IPS DF 4.7 (cell line): ENCODE measurements around the gene STAU1.
"Not testable (repeated sequence)": the region's sequence is repeated elsewhere in the genome, so short reads cannot be mapped to it uniquely, and the experiment has no call there.

Experiments
- DNase-seq: peaks from one replicate; pipeline ENCODE4 v3.0.0-alpha.2; 2013; ENCODE audit warnings: low spot score; ENCODE audit errors: extremely low read depth

The STAU1 gene

DNA sequence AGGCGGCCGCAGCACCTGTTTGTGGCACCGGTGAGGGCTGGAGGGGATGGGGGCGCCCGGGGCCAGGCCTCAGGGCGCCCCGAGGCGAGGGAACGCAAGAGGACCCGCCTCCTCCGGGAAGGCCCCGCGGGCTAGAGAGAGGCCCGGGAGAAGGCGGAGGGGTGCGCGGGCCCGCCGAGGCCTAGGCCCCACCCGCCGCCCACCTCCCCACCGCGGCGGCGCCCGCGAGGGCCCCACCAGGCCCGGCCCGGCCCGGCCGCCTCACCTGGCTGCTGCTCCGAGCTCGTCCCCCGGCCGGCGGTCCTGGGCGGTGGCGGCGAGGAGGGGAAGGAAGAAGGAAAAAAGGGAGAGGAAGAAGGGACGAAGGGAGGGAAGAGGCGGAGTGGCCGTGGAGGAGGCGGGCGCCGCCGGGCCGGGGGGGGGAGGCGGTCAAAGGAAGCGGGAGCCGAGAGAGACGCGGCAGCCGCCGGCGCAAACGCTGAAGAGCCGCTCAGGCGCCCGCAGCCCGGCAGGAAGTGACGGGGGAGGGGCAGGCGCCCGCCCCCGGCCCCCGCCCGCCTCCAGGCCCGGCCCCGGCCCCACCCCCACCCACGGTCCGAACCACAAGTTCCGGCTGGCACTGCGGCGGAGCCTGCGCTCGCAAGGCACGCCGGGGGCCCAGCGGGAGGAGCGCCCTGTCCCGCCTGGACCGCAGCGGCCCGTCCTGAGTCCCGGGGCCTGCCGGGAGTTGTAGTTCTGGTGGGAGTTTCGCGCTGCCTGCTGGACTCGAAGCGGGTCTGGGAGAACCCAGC lies at the start of gene STAU1:
Gene STAU1, minus strand, starts transcription at position 484 of the 791 bp plus-strand sequence. CDS start 22,133 bp downstream, outside the sequence.
- peak; percentile 62 for DNase-seq

GRCh38 chr20:49237531-49237930 lies 49.4 kb upstream of the STAU1 start:
- DNase-seq: no peak

GRCh38 chr20:49236301-49236700 lies 48.2 kb upstream of the STAU1 start:
- DNase-seq: no peak

GRCh38 chr20:49234831-49235230 lies 46.7 kb upstream of the STAU1 start:
- DNase-seq: no peak

DNA sequence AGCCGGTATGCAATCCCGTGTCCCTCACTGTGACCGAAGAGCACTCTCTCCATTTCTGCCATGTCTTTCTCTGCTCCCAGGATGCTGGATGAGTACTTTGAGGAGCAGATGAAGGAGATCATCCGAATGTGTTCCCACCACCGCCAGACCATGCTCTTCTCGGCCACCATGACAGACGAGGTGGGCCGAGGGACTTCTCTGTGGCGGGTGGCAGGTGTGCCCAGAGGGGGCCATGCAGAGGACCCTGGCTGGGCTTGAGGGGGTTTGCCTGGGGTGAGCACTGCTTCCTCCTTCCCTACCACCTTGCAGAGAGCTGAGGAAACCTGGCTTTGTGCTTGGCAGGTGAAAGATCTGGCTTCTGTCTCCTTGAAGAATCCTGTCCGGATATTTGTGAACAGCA lies 45.1 kb upstream of the STAU1 start:
- DNase-seq: no peak

GRCh38 chr20:49231471-49231870 lies 43.3 kb upstream of the STAU1 start:
- DNase-seq: no peak

- no peak for DNase-seq
Observed at GRCh38 chr20:49230561-49231133, 42.5 kb upstream of the STAU1 start.

DNA sequence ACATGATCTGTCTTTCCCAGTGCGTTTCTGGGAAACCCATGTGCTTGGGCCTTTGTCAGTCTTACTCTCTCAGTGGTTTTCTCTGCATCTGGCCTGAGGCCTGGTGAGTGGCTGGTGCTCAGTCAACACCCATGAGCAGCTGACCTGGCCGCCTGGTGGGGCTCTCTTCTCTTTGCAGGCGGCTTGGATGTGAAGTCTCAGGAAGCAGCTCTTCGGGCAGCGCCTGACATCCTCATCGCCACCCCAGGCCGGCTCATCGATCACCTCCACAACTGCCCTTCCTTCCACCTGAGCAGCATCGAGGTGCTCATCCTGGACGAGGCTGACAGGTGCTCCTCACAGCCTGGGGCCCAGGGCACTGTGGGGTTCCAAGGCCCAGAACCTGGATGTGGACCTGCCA lies 41.9 kb upstream of the STAU1 start:
- no peak for DNase-seq

GRCh38 chr20:49229381-49229780 lies 41.2 kb upstream of the STAU1 start:
- no peak for DNase-seq

DNA sequence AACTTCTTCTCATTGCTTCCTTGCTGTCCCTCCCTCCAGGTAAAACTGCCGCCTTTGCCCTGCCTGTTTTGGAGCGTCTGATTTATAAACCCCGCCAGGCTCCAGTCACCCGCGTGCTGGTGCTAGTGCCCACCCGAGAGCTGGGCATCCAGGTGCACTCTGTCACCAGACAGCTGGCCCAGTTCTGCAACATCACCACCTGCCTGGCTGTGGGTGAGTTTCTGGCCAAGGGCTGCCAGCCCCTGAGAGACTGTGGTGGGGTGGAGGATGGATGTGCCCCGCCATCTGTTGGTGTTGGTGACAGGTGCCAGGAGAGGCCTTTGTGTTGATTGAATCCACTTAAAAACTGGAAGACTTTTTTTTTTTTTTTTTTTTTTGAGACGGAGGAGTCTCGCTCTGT lies 40.5 kb upstream of the STAU1 start:
- DNase-seq: no peak

GRCh38 chr20:49225896-49226295 lies 37.8 kb upstream of the STAU1 start:
- DNase-seq: no peak

- no peak for DNase-seq
Observed at GRCh38 chr20:49219924-49220831, 32.0 kb upstream of the STAU1 start.

- DNase-seq: peak; percentile 95
Observed at GRCh38 chr20:49219091-49219923, 31.2 kb upstream of the STAU1 start, which contains the start of gene DDX27. DDX27 (plus strand) TSS chr20:49219416; CDS start chr20:49219449, 33 bp downstream.

DNA sequence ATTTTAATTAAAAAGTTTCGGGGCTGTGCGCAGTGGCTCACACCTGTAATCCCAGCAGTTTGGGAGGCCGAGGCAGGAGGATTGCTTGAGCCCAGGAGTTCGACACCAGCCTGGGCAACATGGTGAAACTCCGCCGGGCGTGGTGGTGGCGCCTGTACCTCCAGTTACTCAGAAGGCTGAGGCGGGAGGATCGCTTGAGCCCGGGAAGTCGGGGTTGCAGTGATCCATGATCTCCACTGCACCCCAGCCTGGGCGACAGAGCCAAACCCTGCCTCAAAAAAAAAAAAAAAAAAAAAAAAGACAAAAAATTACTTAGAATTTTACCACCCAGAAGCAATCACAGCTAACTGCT lies 30.6 kb upstream of the STAU1 start:
- not testable (repeated sequence) for DNase-seq

GRCh38 chr20:49216991-49217578 lies 29.0 kb upstream of the STAU1 start:
- DNase-seq: peak; percentile 85

GRCh38 chr20:49215232-49215631 lies 27.1 kb upstream of the STAU1 start:
- no peak for DNase-seq

GRCh38 chr20:49214571-49214970 lies 26.4 kb upstream of the STAU1 start:
- DNase-seq: no peak

- DNase-seq: no peak
Observed at GRCh38 chr20:49210757-49211110, 22.6 kb upstream of the STAU1 start.

DNA sequence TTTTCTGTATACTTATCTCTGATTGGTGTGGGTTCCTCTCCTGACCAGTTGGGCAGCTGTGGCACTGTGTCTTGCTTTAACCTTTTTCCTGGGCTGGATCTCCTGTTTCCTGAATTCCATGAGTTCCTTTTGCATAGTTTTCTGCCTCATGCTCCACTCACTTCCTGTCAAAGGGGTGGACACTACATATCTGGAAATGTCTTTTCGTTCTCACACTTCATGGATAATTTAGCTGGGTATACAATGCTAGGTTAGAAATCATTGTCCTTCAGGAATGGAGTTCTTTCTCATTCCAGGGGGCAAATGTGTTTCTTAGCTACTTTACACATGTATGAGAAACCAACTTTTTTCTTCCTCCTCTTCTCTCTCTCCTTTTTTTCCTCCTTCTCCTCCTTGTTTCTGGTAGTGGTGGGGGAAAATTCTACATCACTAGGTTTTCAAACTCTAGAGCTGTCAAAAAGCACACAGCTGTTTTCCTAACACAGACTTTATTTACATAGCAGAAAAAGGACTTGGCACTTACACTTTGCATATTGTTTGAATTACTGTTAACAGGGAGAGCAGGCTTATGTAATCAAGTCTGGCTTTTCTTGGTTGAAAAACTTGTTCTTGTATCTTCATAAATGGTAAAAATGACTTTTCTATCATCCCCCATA lies 22.1 kb upstream of the STAU1 start:
- no peak for DNase-seq

- DNase-seq: no peak
Observed at GRCh38 chr20:49207076-49207475, 18.9 kb upstream of the STAU1 start.
